CD8-positive, alpha-beta memory T cell (primary cell): ENCODE measurements around the gene TAF13. TPM values are rescaled to one million over a fixed set of nuclear protein-coding genes. Genes with fewer than 3 reads are reported as not detected.

Source experiments
- CTCF ChIA-PET: fragments of 350-600 bp; sonication (Branson Sonifier 250); formaldehyde crosslinking; loops from one replicate; lab custom pipeline; 2021; ENCODE audit warnings: antibody characterized with exemption; lab: Charles Lee
- POLR2A ChIA-PET: fragments of 350-600 bp; sonication (Branson Sonifier 250); formaldehyde crosslinking; loops from one replicate; lab custom pipeline; 2021; ENCODE audit warnings: antibody characterized with exemption; lab: Charles Lee
- DNase-seq, 5 donors: peaks; one replicate each; pipeline versions ENCODE4 v3.0.0 to v3.0.0-alpha.2; 2020 to 2022; ENCODE audit warnings: mixed read lengths in 1 of 5
- H3K27ac ChIP-seq: one replicate; pipeline ENCODE4 v1.7.0; 2013; ENCODE audit warnings: low read depth, mild to moderate bottlenecking, low read length, moderate library complexity
- H3K27me3 ChIP-seq: 2 replicates; pipeline ENCODE4 v1.7.0; 2013; ENCODE audit warnings: low read length, mild to moderate bottlenecking; ENCODE audit not compliant: insufficient read depth, poor library complexity, severe bottlenecking
- H3K36me3 ChIP-seq: 2 replicates; pipeline ENCODE4 v1.7.0; 2013; ENCODE audit warnings: mild to moderate bottlenecking, low read length, moderate library complexity; ENCODE audit not compliant: insufficient read depth
- H3K4me1 ChIP-seq: 2 replicates; pipeline ENCODE4 v1.7.0; 2013; ENCODE audit warnings: mild to moderate bottlenecking, low read length, moderate library complexity; ENCODE audit not compliant: insufficient read depth
- H3K4me3 ChIP-seq: 2 replicates; pipeline ENCODE4 v1.7.0; 2013; ENCODE audit warnings: mild to moderate bottlenecking, low read length
- H3K9me3 ChIP-seq: 2 replicates; pipeline ENCODE4 v1.7.0; 2013; ENCODE audit warnings: mild to moderate bottlenecking, low read length
- H3K27ac Mint-ChIP-seq, 8 donors: one replicate each; pipeline ENCODE4 v1.8.0; 2020 to 2021; ENCODE audit warnings: mixed read lengths in 8 of 8, mild to moderate bottlenecking in 6 of 8, inconsistent platforms in 3 of 8, moderate library complexity in 3 of 8
- H3K27me3 Mint-ChIP-seq, 2 donors: one replicate each; pipeline ENCODE4 v1.8.0; 2020 to 2021; ENCODE audit warnings: mixed read lengths in 2 of 2, mild to moderate bottlenecking in 1 of 2, moderate library complexity in 1 of 2
- H3K36me3 Mint-ChIP-seq, 3 donors: one replicate each; pipeline ENCODE4 v1.8.0; 2020 to 2021; ENCODE audit warnings: mixed read lengths in 3 of 3, inconsistent platforms in 1 of 3, mild to moderate bottlenecking in 1 of 3
- H3K4me1 Mint-ChIP-seq, 3 donors: one replicate each; pipeline ENCODE4 v1.8.0; 2020 to 2021; ENCODE audit warnings: mixed read lengths in 3 of 3, inconsistent platforms in 1 of 3, mild to moderate bottlenecking in 1 of 3
- H3K4me3 Mint-ChIP-seq, 7 donors: one replicate each; pipeline ENCODE4 v1.8.0; 2020 to 2021; ENCODE audit warnings: mixed read lengths in 7 of 7, mild to moderate bottlenecking in 6 of 7, moderate library complexity in 4 of 7, inconsistent platforms in 2 of 7
- H3K9me3 Mint-ChIP-seq, 5 donors: one replicate each; pipeline ENCODE4 v1.8.0; 2020 to 2022; ENCODE audit warnings: mixed read lengths in 5 of 5, mild to moderate bottlenecking in 3 of 5, moderate library complexity in 2 of 5, inconsistent platforms in 1 of 5
- polyA plus RNA-seq: library from polyadenylated mRNA; unstranded; fragments of 300-500 nt; fragmentation: Illumina TruSeq; gene quantifications from one replicate; pipeline ENCODE4 v1.2.3, GENCODE V29; 2021
- total RNA-seq, 2 experiments: library from RNA; stranded (reverse); gene quantifications; one replicate each; pipeline ENCODE4 v1.2.3, GENCODE V29; 2021

Gene TAF13
- total and polyA plus RNA-seq, 3 experiments from 2014 or later = 2.3 to 40.9 (median 37.5) TPM

DNA sequence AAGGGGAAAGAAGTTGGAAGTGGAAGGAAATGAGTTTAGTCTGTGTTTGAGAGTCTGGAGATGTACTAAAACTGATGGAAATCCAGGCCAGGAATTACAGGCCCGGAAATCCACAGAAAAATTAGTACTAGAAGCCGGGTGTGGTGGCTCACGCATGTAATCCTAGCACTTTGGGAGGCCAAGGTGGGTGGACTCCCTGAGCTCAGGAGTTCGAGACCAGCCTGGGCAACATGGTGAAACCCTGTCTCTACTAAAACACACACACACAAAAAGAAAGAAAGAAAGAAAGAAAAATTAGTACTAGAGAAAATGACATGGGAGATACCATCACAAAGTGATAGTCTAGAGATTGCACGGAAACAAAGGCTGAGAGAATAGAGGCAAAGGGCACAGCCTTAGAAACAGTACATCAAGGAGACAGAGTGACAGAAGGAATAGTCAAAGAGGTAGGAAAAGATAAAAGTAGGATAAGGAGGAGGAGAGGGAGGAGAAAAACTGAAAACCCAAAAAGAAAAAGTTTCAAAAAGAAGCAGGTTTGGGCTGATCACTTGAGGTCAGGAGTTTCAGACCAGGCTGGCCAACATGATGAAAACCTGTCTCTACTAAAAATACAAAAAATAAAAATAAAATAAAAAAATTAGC is 4.8 kb upstream of the TAF13 start:
- Mint-ChIP-seq H3K4me1 (peaks cover 7 to 8% (median 7%) of the 10 kb centered on the region in 3 donors), H3K27me3 (peaks cover 0 to 3% of the 10 kb centered on the region in 2 donors), H3K27ac (peak overlapping the region in 2 of 8 donors; percentile 11 to 63), H3K36me3 (peaks cover 1 to 6% (median 5%) of the 10 kb centered on the region in 3 donors), H3K9me3 (no peaks in the 10 kb centered on the region), H3K4me3 (peak overlapping the region in 1 of 7 donors; percentile 27)
- no peaks in the 10 kb centered on the region for H3K27me3 ChIP-seq
- no peak for DNase-seq
- no peak overlapping the region for H3K27ac ChIP-seq
- no peaks in the 10 kb centered on the region for H3K9me3 ChIP-seq
- H3K36me3 ChIP-seq = no peaks in the 10 kb centered on the region
- H3K4me1 ChIP-seq = peaks cover 7% of the 10 kb centered on the region
- ChIA-PET CTCF (interaction anchor here (1.4 to 5.0 kb wide), 2 partner anchors 19 to 20 kb away, joined by 4 to 23 read pairs; no protein-coding TSS in a partner anchor), POLR2A (no interaction called here)
- H3K4me3 ChIP-seq = no peak overlapping the region

DNA sequence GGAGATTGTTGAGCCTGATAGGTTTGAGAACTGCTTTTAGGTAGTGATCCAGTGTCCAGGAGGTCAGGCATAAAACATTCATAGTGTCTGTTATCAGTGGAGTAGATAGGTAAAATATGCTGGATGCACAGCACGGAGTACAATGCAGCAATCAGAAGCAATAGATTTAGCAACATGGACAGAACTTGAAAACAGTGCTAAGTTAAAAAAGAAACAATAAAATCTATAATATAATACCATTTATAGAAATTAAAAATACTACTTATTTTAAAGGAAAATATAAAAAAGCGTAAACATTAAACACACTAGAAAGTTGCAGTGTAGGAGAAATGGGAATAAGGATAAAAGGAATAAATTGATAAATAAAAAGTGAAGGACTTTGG is 3.4 kb upstream of the TAF13 start:
- H3K36me3 ChIP-seq = no peaks in the 10 kb centered on the region
- CTCF ChIA-PET = no interaction called here
- H3K27ac ChIP-seq = no peak overlapping the region
- H3K27ac Mint-ChIP-seq = no peak overlapping the region
- H3K27me3 Mint-ChIP-seq = peaks cover 0 to 2% of the 10 kb centered on the region in 2 donors
- H3K4me1 ChIP-seq = peaks cover 15% of the 10 kb centered on the region
- no peak overlapping the region for H3K4me3 ChIP-seq
- no peak for DNase-seq
- H3K9me3 Mint-ChIP-seq = no peaks in the 10 kb centered on the region
- POLR2A ChIA-PET = no interaction called here
- H3K9me3 ChIP-seq = no peaks in the 10 kb centered on the region
- peaks cover 19 to 20% (median 20%) of the 10 kb centered on the region in 3 donors for H3K4me1 Mint-ChIP-seq
- H3K27me3 ChIP-seq = no peaks in the 10 kb centered on the region
- no peak overlapping the region for H3K4me3 Mint-ChIP-seq
- peaks cover 3 to 15% (median 6%) of the 10 kb centered on the region in 3 donors for H3K36me3 Mint-ChIP-seq

DNA sequence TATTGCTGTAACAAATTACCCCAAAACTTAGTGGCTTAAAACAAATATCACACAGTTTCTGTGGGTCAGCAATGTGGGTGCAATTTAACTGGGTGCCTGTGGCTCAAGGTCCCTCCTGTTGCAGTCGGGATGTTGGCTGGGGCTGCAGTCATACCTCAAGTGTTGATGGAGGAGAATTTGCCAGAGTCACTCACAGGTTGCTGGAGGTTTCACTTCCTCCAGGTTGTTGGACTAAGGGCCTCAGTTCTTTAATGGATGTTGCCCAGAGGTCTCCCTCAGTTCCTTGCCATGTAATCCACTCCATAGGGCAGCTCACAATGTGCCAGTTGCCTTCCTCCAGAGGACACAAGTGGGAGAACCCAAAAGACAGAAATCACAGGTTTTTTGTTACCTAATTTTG is 2.5 kb upstream of the TAF13 start:
- peak overlapping the region in 2 of 8 donors; percentile 17 to 70 for H3K27ac Mint-ChIP-seq
- peaks cover 15% of the 10 kb centered on the region for H3K4me1 ChIP-seq
- no peak overlapping the region for H3K27ac ChIP-seq
- no peaks in the 10 kb centered on the region for H3K27me3 ChIP-seq
- peaks cover 20 to 22% (median 21%) of the 10 kb centered on the region in 3 donors for H3K4me1 Mint-ChIP-seq
- no peaks in the 10 kb centered on the region for H3K9me3 ChIP-seq
- peaks cover 3 to 16% (median 6%) of the 10 kb centered on the region in 3 donors for H3K36me3 Mint-ChIP-seq
- H3K9me3 Mint-ChIP-seq = no peaks in the 10 kb centered on the region
- H3K4me3 Mint-ChIP-seq = no peak overlapping the region
- ChIA-PET POLR2A (interaction anchor here (1.5 kb wide), 1 partner anchor 22 kb away, joined by 4 read pairs; no protein-coding TSS in a partner anchor), CTCF (interaction anchor here (3.2 kb wide), 1 partner anchor 21 kb away, joined by 27 read pairs; no protein-coding TSS in a partner anchor)
- H3K27me3 Mint-ChIP-seq = peaks cover 0 to 2% of the 10 kb centered on the region in 2 donors
- DNase-seq = no peak
- H3K36me3 ChIP-seq = no peaks in the 10 kb centered on the region
- no peak overlapping the region for H3K4me3 ChIP-seq

GRCh38 chr1:109069294-109069693 is 6.5 kb downstream of the TAF13 start:
- Histone ChIP-seq H3K27me3 (no peaks in the 10 kb centered on the region), H3K36me3 (peaks cover 5% of the 10 kb centered on the region), H3K4me1 (no peaks in the 10 kb centered on the region), H3K27ac (no peak overlapping the region), H3K9me3 (no peaks in the 10 kb centered on the region), H3K4me3 (no peak overlapping the region)
- H3K36me3 Mint-ChIP-seq = peaks cover 3 to 50% (median 6%) of the 10 kb centered on the region in 3 donors
- H3K9me3 Mint-ChIP-seq = no peaks in the 10 kb centered on the region
- POLR2A ChIA-PET = no interaction called here
- H3K27ac Mint-ChIP-seq = no peak overlapping the region
- DNase-seq = no peak
- CTCF ChIA-PET = interaction anchor here (1.1 kb wide), 1 partner anchor 43 kb away, joined by 4 read pairs; a partner anchor contains a TSS
- no peak overlapping the region for H3K4me3 Mint-ChIP-seq
- no peaks in the 10 kb centered on the region for H3K27me3 Mint-ChIP-seq
- H3K4me1 Mint-ChIP-seq = peaks cover 7 to 29% (median 8%) of the 10 kb centered on the region in 3 donors

- Histone ChIP-seq H3K9me3 (no peaks in the 10 kb centered on the region), H3K4me1 (no peaks in the 10 kb centered on the region), H3K36me3 (peaks cover 5% of the 10 kb centered on the region), H3K4me3 (no peak overlapping the region), H3K27me3 (no peaks in the 10 kb centered on the region), H3K27ac (no peak overlapping the region)
- Mint-ChIP-seq H3K27me3 (no peaks in the 10 kb centered on the region), H3K9me3 (no peaks in the 10 kb centered on the region), H3K27ac (peak overlapping the region in 1 of 8 donors; percentile 47), H3K4me3 (no peak overlapping the region), H3K36me3 (peaks cover 3 to 52% (median 6%) of the 10 kb centered on the region in 3 donors), H3K4me1 (peaks cover 4 to 25% (median 5%) of the 10 kb centered on the region in 3 donors)
- CTCF ChIA-PET = interaction anchor here (1.0 to 1.7 kb wide), 3 partner anchors 8 to 45 kb away, joined by 4 to 8 read pairs (median 4); partner anchors contain the start of gene TAF13
- DNase-seq = no peak
- POLR2A ChIA-PET = interaction anchor here (0.6 to 1.2 kb wide), 4 partner anchors 8 to 312 kb away, joined by 3 to 8 read pairs (median 5); partner anchors contain the start of gene TAF13
Measured at GRCh38 chr1:109067883-109068282, 7.9 kb downstream of the TAF13 start.

- no peak overlapping the region for H3K27ac ChIP-seq
- H3K27me3 Mint-ChIP-seq = no peaks in the 10 kb centered on the region
- peaks cover 0 to 14% (median 0%) of the 10 kb centered on the region in 3 donors for H3K4me1 Mint-ChIP-seq
- no peaks in the 10 kb centered on the region for H3K9me3 Mint-ChIP-seq
- H3K36me3 Mint-ChIP-seq = peaks cover 3 to 49% (median 5%) of the 10 kb centered on the region in 3 donors
- no peaks in the 10 kb centered on the region for H3K9me3 ChIP-seq
- H3K27ac Mint-ChIP-seq = no peak overlapping the region
- ChIA-PET CTCF (no interaction called here), POLR2A (no interaction called here)
- no peaks in the 10 kb centered on the region for H3K4me1 ChIP-seq
- DNase-seq = no peak
- no peak overlapping the region for H3K4me3 ChIP-seq
- H3K4me3 Mint-ChIP-seq = no peak overlapping the region
- peaks cover 5% of the 10 kb centered on the region for H3K36me3 ChIP-seq
- H3K27me3 ChIP-seq = no peaks in the 10 kb centered on the region
Measured at GRCh38 chr1:109065137-109065536, 10.7 kb downstream of the TAF13 start.

GRCh38 chr1:109061183-109061582 is 14.6 kb downstream of the TAF13 start:
- Histone ChIP-seq H3K4me3 (no peak overlapping the region), H3K27me3 (no peaks in the 10 kb centered on the region), H3K9me3 (no peaks in the 10 kb centered on the region), H3K4me1 (no peaks in the 10 kb centered on the region), H3K36me3 (no peaks in the 10 kb centered on the region), H3K27ac (no peak overlapping the region)
- ChIA-PET POLR2A (no interaction called here), CTCF (no interaction called here)
- DNase-seq = no peak
- H3K4me3 Mint-ChIP-seq = no peak overlapping the region
- H3K27me3 Mint-ChIP-seq = no peaks in the 10 kb centered on the region
- no peaks in the 10 kb centered on the region for H3K9me3 Mint-ChIP-seq
- no peak overlapping the region for H3K27ac Mint-ChIP-seq
- H3K36me3 Mint-ChIP-seq = peaks cover 2 to 26% (median 3%) of the 10 kb centered on the region in 3 donors
- no peaks in the 10 kb centered on the region for H3K4me1 Mint-ChIP-seq

DNA sequence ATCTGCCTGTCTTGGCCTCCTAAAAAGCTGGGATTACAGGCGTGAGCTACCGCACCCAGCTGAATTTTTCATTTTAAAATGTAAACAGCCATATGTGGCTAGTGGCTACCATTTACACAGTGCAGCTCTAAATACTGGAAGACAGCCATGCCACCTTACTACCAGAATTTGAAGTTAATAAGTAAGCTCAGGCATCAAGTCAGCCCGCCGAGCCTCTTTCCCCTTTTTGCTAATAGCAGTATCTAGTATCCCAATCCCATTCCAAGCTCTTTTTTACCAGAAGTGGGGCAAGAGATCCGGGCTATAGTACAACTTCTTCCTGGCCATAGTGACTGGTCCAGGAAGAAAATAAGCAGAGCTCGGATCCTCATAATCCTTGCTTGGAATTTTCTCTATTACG is 15.1 kb downstream of the TAF13 start:
- no peak for DNase-seq
- H3K36me3 Mint-ChIP-seq = peaks cover 2 to 23% (median 3%) of the 10 kb centered on the region in 3 donors
- no peaks in the 10 kb centered on the region for H3K4me1 Mint-ChIP-seq
- H3K9me3 ChIP-seq = no peaks in the 10 kb centered on the region
- no peaks in the 10 kb centered on the region for H3K36me3 ChIP-seq
- no peaks in the 10 kb centered on the region for H3K27me3 ChIP-seq
- H3K4me3 ChIP-seq = no peak overlapping the region
- H3K27ac ChIP-seq = no peak overlapping the region
- H3K27ac Mint-ChIP-seq = no peak overlapping the region
- H3K4me3 Mint-ChIP-seq = no peak overlapping the region
- no peaks in the 10 kb centered on the region for H3K4me1 ChIP-seq
- CTCF ChIA-PET = no interaction called here
- no peaks in the 10 kb centered on the region for H3K9me3 Mint-ChIP-seq
- POLR2A ChIA-PET = no interaction called here
- no peaks in the 10 kb centered on the region for H3K27me3 Mint-ChIP-seq
